GM18511 (cell line): ENCODE data around the gene ZNF516.
A peak's percentile ranks its signal among the peaks of the same experiment; 100 is the strongest.
"Not testable (repeated sequence)": the region's sequence is repeated elsewhere in the genome, so short reads cannot be mapped to it uniquely, and the experiment has no call there.

Source experiments
- ATAC-seq: cut with Tn5 transposase; IDR thresholded peaks from one replicate; pipeline ENCODE4 v1.9.1; 2021; ENCODE audit warnings: mild to moderate bottlenecking, moderate library complexity; ENCODE audit not compliant: unreplicated experiment

Gene ZNF516, protein sequence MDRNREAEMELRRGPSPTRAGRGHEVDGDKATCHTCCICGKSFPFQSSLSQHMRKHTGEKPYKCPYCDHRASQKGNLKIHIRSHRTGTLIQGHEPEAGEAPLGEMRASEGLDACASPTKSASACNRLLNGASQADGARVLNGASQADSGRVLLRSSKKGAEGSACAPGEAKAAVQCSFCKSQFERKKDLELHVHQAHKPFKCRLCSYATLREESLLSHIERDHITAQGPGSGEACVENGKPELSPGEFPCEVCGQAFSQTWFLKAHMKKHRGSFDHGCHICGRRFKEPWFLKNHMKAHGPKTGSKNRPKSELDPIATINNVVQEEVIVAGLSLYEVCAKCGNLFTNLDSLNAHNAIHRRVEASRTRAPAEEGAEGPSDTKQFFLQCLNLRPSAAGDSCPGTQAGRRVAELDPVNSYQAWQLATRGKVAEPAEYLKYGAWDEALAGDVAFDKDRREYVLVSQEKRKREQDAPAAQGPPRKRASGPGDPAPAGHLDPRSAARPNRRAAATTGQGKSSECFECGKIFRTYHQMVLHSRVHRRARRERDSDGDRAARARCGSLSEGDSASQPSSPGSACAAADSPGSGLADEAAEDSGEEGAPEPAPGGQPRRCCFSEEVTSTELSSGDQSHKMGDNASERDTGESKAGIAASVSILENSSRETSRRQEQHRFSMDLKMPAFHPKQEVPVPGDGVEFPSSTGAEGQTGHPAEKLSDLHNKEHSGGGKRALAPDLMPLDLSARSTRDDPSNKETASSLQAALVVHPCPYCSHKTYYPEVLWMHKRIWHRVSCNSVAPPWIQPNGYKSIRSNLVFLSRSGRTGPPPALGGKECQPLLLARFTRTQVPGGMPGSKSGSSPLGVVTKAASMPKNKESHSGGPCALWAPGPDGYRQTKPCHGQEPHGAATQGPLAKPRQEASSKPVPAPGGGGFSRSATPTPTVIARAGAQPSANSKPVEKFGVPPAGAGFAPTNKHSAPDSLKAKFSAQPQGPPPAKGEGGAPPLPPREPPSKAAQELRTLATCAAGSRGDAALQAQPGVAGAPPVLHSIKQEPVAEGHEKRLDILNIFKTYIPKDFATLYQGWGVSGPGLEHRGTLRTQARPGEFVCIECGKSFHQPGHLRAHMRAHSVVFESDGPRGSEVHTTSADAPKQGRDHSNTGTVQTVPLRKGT

DNA sequence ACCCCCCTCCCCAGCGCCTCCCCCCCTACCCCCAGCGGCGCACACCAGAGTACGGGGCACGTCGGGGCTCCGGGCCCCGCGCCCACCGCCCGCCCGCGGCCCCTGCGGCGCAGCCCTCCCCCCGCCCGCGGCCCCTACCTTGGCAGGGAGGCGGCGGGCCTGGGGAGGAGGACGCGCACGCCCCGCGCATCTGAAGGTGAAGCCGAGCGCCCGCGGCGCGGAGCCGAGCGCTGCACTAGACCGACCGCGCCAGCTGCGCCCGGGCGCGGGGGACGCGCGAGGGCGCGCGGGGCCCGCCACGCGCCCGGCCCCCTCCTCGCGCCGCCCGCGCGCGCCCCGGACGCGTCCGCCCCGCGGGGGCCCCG lies at the start of gene ZNF516:
TSS of gene ZNF516 (minus strand) at position 237 of the 365 bp plus-strand sequence. CDS start 52,188 bp downstream, outside the sequence.
- ATAC-seq: peak; percentile 12

DNA sequence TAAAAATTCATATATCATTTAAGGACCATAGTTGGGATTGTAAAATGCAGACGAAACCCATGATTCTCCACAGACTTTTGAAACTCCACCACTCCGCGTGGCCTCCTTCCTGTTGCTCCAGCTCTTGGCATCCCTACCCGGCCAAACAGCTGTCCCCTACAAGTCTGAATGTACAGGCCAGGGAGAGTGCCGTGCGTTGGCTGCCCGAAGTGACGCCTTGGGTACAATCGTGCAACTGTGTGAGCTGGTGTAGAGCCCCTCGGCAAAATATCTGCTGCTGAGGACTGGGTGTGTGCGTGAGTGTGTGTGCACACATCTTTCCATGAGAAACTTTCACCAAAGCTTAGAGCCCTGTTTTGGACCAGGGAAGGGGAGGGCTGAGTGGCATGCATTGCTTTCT lies 43.8 kb upstream of the ZNF516 start:
- no peak for ATAC-seq

DNA sequence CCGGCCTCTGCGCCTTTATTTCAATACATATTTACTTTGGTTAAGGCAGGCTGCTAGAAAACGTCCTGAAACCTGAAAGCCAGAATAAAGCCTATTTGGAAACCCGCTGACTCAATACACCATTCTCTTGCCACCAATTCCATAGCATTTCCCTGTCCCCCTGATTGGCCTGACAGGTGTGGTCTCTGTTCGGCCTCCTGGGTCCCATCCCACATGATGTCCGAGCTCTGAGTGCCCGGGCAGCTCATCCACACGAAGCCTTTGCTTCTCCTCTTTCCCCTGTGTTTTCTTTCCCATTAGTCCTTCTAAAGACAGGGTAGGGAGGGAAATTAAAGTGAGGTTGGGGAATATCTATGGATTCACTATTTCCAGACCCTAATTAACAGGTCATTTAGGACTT lies 42.6 kb upstream of the ZNF516 start:
- no peak for ATAC-seq

DNA sequence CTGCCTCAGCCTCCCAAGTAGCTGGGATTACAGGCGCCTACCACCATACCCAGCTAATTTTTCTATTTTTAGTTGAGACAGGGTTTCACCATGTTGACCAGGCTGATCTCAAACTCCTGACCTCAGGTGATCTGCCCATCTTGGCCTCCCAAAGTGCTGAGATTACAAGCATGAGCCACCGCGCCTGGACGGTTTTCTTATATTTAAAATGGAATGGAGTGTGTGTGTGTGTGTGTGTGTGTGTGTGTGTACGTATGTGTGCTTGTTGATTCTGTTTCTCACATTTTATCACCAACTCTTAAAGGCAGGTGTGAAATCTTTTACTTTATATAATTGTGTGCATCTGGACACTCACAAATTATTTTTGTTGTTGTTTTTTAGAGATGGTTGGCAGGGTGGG lies 41.6 kb upstream of the ZNF516 start:
- ATAC-seq: not testable (repeated sequence)

DNA sequence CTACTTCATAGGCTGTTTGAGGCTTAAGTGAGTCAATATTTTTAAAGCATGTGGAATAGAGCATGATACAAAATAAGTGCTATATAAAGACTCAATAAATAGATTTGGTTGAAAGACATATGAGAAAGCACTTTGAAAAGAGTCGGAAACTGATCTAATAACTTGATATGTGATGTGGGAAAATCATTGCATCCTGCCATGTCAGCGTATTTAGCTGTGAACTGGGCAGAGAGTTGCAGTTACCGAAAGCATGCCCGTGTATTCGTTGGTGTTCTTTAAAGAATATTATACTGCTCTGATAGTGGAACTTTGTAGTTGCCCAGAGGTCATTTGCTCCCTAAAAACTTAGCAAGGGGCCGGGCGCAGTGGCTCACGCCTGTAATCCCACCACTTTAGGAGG lies 37.8 kb upstream of the ZNF516 start:
- no peak for ATAC-seq

DNA sequence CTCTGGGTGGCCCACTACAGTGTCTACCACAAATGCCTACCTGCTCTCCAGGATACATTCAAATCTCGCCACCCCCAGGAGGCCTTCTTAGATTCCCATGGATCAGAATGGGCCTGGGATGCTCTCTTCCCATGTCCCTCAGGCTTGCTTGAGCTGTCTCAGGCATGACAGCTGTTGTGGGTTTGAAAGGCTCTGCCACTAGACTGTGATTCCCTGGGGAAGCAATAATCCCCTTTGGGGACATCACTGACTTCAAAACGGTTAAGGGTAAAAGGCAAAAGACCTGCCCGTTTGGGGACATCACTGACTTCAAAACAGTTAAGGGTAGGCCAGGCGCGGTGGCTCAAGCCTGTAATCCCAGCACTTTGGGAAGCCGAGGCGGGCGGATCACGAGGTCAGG lies 35.8 kb upstream of the ZNF516 start:
- ATAC-seq: no peak

DNA sequence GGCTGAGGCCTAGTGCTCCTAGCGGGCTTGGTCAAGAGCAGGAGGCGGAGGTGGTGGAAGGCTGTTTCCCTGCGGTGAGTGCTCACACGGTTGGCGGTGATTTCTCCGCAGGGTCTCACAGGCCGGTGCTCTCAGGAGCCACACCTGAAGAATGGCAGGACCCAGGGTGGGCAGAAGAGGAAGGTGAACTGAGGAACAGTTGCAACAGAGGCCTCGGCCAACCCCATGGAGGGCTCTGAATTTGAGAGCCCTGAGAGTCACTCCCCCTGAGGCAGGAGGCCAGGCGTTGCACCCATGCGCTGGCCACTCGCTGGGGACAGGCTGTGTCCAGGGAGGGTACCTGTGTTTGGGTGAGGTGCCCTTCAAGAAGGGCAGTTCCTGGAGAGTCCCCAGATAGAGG lies 35.3 kb upstream of the ZNF516 start:
- ATAC-seq: no peak

DNA sequence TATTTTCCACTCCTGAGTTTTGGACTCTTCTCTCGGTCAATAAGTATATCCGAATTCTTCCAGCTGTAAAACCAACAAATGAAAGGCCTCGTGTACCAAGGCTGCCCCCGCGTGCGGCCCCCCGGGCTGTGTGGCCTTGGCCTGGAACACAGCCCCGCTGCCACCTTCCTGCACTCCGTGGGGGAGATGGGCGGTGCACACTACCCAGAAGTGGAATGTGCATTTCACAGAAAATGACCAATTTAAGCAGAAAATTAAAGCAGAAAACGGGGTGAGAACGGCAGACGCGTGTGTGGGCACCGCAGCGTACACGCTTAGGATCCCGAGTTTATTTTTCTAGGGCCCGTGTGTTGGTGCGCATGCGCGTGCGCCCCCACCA lies 34.4 kb upstream of the ZNF516 start:
- ATAC-seq: no peak

DNA sequence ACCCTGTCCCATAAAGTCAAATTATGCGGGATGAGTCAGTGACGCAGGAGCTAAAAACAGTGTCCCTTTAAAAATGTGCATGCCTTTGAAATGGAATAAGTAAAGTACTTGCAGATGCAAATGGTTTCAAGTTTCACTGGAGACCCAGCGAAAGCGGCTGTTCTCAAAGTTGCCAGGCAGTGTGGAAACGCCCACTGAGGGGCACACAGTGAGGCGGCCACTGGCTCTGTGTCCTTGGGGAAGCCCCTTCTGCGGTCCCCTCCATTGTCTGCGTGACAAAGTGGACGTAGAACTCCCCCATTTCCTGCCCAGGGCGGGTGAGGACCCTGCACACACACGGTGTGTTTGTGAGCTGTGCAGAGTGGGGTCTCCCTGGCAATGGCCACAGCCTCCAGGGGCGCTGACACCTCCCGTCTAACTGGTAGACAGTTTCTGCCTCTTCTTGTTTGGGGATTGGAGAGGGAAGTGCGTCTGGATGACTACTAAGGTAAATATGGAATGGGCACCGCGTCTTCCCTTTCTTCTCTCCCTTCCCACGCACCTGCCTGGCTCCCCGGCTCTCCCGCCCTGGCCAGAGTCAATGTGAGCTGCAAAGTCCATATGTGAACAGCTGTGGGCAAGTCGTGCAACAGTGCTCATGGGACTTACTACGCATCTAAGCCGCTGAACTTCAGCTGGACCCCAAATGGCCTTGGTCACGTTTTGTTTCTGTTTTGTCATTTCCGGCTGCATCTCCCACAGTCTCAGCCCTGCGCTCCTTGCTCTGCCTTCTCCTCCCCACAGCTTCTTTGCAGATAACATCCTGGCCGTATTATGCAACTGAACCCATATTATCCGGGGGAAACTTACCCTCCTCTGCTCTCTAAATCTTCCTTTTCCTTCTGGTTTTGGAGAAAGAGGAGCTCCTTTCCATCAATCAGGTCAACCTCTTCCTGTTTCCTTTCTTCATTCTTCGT lies 33.7 kb upstream of the ZNF516 start:
- peak; percentile 61 for ATAC-seq

DNA sequence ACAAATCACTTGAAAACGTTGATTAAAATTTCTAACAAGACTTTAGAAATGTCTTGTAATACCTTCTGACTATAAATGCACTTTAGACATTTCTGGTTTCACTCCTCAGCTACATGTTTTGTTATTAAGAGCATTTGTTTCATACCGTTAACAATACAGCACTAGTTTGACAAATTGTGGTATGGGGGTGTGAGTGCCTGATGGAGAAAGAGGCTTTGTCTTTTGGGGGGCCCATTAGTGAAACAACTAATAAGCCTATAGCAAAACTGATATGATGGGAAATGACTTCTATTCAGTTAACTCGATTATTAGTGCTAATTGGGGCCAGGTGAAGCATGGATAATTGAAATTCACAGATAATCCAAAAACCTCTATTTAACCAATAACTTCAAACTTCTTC lies 30.9 kb upstream of the ZNF516 start:
- ATAC-seq: no peak

DNA sequence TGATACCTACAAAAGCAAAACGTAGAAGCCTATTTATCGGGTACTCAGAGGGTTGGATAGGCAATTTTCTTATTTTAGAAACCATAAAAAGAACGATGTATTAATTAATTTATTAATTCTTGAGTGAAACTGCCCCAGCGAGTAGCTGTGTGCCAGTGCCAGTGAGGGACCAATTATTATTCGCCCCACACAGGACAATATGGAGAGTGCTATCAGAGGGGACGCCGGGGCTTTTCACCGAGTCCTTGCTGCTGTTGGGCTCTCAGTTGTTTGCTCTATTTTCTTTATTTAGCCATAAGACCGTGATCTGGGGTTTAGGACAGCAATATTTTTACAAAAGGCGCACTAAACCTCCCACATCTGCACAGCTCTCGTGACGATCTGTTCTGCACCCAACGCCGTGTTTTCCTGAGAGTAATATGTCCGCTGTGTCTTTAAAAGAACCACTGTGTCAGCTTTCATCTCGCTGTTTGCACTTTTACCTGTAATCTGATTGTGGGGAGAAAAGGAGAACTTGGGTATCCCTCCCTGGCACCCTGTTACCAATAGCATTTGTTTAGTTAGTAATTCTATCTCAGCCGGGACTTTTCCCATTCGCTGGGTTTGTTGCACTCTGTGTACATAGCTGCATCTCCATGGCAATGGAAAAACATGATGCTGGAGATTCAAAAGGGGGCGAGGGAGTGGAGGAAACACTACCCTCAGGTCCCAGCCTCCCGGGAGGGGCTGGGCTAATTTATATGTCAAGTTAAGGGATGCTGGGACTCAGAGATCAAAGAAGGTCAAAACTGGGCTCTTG lies 30.1 kb upstream of the ZNF516 start:
- no peak for ATAC-seq

DNA sequence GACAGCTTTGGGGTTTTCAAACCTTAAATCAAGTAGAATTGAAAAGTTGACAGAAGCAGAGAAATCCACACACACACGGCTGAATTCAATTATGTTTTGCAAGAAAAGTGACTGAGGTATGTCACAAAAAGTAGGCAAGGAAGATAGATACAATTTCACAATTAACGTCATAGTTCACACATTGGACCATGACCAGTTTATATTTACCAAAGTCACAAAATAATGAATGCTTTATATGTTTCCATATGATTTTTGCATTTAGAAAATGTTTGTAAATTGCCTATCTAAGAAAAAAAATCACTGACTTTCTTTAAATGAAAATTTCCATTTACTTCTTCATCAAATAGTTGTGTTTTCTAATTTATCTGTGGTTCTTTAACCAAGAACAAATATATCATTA lies 29.4 kb upstream of the ZNF516 start:
- ATAC-seq: no peak

DNA sequence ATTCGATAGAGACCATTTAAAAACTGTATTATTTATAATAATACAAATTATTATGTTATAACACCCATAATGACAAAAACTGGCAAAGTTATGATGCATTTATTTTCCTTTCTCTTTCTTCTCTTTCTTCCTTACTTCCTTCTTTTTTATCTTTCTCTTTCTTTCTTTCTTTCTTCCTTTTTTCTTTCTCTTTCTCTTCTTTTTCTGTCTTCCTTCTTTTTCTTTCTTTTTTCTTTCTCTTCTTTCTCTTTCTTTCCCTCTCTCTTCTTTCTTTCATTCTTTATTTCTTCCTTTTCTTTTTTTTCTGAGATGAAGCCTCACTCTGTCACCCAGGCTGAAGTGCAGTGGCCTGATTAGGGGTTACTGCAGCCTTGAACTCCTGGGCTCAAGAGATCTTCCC lies 27.5 kb upstream of the ZNF516 start:
- no peak for ATAC-seq

DNA sequence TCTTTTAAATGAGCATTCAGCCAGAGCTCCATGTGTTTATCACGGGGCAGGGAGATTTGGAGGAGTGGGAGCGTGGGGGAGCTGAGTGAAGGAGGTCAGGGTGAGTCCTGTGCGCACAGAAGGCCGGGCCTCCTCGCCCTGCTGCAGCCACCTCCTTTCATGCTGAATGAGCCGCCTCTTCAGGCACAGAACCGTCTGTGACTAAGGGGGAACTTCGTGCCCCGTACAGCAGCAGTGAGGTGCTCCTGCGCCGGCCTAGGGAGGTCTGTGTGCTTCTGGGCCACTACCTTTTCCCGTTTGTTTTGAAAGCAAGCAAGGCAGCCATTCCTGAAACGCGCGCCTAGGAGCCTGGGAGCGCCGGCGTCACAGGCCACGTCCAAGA lies 27.1 kb upstream of the ZNF516 start:
- ATAC-seq: no peak

DNA sequence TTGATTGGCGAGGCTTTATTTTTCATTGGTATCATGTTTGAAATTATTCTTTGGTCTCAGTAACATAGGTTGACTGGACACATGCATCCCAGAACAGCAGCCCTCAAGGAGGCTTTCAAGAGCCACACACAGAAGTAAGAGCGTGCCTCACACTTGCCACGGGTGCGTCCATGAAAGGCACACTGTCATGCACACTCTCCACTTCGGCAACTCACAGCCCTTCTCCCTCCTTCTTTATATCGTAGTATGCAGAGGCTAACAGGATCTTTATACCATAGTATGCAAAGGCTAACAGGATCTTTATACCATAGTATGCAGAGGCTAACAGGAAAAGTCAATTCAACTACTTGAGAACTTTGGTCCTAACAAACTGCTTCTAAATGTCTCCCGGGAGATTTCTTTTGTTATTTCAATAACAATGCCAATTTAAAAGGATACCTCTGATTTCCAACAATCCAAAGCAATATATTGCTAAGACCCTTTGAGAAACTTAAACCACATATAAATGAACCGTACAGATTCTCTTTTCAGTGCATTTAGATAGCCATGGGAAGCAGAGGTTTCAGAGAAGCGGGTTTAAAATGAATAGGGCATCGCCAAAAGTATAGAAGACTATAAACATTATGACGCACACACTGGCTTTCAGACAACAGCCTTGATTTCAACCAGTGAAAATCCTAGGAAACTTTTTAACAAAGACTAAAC lies 26.5 kb upstream of the ZNF516 start:
- ATAC-seq: no peak

DNA sequence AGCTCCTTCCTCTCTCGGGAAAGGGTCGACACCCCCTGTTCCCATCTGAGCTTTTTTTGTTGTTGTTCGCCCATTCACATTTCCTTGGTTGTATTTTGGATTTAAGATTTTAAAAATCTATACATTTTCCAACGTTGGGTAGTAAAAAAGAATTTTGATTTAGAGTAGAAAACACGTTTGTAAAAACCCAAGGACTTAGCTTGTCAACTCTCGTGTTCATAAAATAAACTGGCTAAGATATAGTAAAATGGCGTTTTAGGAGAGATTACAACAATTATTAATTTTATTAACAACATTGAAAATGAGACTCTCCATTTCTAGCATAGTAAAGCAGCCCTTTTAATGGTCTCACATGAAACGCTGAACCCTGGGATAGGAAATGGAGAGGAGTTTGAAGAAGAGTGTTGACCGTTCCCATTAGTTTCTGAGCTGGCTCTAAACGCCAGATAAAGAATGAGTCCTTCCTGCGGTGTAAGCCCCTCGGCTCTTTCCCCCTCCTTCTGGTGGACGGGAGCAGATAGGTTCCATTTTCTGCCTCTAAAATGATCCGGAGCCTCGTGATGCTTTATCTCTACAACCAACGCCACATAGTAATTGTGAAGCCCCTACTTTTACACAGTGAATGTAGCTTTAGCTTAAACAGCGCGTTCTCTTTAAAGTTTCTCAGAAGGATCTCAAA lies 24.0 kb upstream of the ZNF516 start:
- ATAC-seq: no peak

DNA sequence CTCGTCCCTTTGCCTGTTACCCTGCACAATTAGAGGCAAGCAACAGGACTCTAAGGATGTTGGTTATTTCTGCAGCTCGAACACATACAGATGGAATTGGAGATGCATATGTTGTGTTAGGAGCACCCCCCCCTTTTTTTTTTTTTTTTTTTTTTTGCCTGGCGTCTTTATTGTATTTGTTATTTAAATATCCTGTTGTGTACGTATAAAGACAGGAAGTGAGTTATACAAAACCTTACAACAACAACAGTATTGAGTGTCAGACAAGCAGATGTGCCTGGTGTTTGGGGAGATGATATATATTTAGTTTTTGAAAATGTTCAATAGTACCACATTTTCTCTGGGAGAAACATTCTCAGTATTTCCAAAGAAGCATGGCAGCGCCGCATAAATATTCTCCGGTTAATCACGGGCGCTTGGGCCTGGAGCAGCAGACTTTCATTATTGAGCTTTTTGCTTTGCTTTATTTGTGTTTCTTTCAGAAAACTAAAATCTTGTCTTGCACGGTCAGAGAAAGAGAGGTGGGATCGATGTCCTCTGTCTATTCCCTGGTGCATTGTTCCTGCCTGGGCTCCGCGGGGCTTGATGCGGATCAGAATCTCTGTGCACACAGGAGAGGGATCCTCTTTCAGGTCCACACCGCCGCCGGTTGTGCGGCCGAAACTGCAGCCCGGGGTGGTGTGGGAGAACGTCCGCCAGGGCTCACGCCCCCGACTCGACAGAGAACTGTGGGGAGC lies 23.2 kb upstream of the ZNF516 start:
- peak; percentile 64 for ATAC-seq

DNA sequence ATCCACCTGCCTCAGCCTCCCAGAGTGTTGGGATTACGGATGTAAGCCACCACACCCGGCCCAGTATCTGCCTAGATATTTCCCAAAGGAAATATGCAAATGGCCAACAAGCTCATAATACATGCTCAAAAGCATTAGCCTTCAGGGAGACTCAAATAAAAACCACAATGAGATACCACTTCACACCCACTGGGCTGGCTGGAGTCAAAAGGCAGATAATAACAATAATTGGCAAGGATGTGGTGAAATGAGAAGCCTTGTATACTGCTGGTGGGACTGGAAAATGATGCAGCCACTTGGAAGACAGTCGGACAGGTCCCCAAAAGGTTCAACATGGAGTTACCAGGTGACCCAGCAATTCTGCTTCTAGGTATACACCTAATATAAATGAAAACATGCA lies 20.5 kb upstream of the ZNF516 start:
- ATAC-seq: no peak
